HG03108 (cell line): ENCODE data around the gene DAW1.

ENCODE experiments used
- ATAC-seq: cut with Tn5 transposase; IDR thresholded peaks from one replicate; pipeline ENCODE4 v1.9.1; 2021; ENCODE audit warnings: moderate library complexity; ENCODE audit not compliant: unreplicated experiment

The DAW1 gene

GRCh38 chr2:227861011-227861410 is 10.4 kb upstream of the DAW1 start:
- no peak for ATAC-seq

GRCh38 chr2:227862227-227862740 is 9.1 kb upstream of the DAW1 start:
- no peak for ATAC-seq

- ATAC-seq, result no peak
These were observed 8.5 kb upstream of the DAW1 start for GRCh38 chr2:227862741-227863588.

- ATAC-seq, result no peak
These were observed 7.2 kb upstream of the DAW1 start for GRCh38 chr2:227864161-227864756.

- ATAC-seq, result no peak
These were observed 6.1 kb upstream of the DAW1 start for GRCh38 chr2:227865291-227865690.

- no peak for ATAC-seq
These were observed 4.0 kb upstream of the DAW1 start for GRCh38 chr2:227867386-227867785.

GRCh38 chr2:227870710-227871374 is 589 bp upstream of the DAW1 start:
- ATAC-seq, result no peak

GRCh38 chr2:227872676-227873075 is 1.2 kb downstream of the DAW1 start:
- ATAC-seq, result no peak

GRCh38 chr2:227876300-227876801 is 4.9 kb downstream of the DAW1 start:
- ATAC-seq, result no peak

GRCh38 chr2:227877421-227878310 is 6.2 kb downstream of the DAW1 start:
- no peak for ATAC-seq

GRCh38 chr2:227880460-227880859 is 9.0 kb downstream of the DAW1 start:
- no peak for ATAC-seq

GRCh38 chr2:227881866-227882517 is 10.6 kb downstream of the DAW1 start:
- ATAC-seq, result peak; percentile 87

GRCh38 chr2:227884511-227884947 is 13.1 kb downstream of the DAW1 start:
- ATAC-seq, result peak; percentile 55

- no peak for ATAC-seq
These were observed 14.7 kb downstream of the DAW1 start for GRCh38 chr2:227886149-227886548.

- ATAC-seq, result no peak
These were observed 16.9 kb downstream of the DAW1 start for GRCh38 chr2:227888289-227888688.

GRCh38 chr2:227889336-227889735 is 17.9 kb downstream of the DAW1 start:
- no peak for ATAC-seq

- ATAC-seq, result no peak
These were observed 19.2 kb downstream of the DAW1 start for GRCh38 chr2:227890495-227891079.

GRCh38 chr2:227891673-227892072 is 20.2 kb downstream of the DAW1 start:
- ATAC-seq, result no peak

- no peak for ATAC-seq
These were observed 31.9 kb downstream of the DAW1 start for GRCh38 chr2:227903381-227903780.

GRCh38 chr2:227906991-227907390 is 35.6 kb downstream of the DAW1 start:
- ATAC-seq, result no peak
